Activated CD4-positive, alpha-beta memory T cell treated with anti-CD3 and anti-CD28 coated beads for 36 hours (primary cell): ENCODE results near the gene NYNRIN. TPM values are rescaled to one million over a fixed set of nuclear protein-coding genes. Genes with fewer than 3 reads are reported as not detected.

Experiments
- CTCF ChIA-PET: fragments of 350-600 bp; sonication (Branson Sonifier 250); formaldehyde crosslinking; loops from one replicate; lab custom pipeline; 2021; ENCODE audit warnings: antibody characterized with exemption, inconsistent platforms; lab: Charles Lee
- POLR2A ChIA-PET: fragments of 350-600 bp; sonication (Branson Sonifier 250); formaldehyde crosslinking; loops from one replicate; lab custom pipeline; 2021; ENCODE audit warnings: antibody characterized with exemption; lab: Charles Lee
- DNase-seq: peaks from one replicate; pipeline ENCODE4 v3.0.0-alpha.2; 2020
- H3K27ac Mint-ChIP-seq: one replicate; pipeline ENCODE4 v1.8.0; 2021; ENCODE audit warnings: mixed read lengths
- H3K27me3 Mint-ChIP-seq: one replicate; pipeline ENCODE4 v1.8.0; 2021; ENCODE audit warnings: mixed read lengths
- H3K36me3 Mint-ChIP-seq: one replicate; pipeline ENCODE4 v1.8.0; 2021; ENCODE audit warnings: mixed read lengths
- H3K4me1 Mint-ChIP-seq: one replicate; pipeline ENCODE4 v1.8.0; 2021; ENCODE audit warnings: low read depth, mixed read lengths
- H3K4me3 Mint-ChIP-seq: one replicate; pipeline ENCODE4 v1.8.0; 2021; ENCODE audit warnings: mild to moderate bottlenecking, mixed read lengths
- H3K9me3 Mint-ChIP-seq: one replicate; pipeline ENCODE4 v1.8.0; 2021; ENCODE audit warnings: mixed read lengths
- intact Hi-C: fragments of 100-400 bp; cut with micrococcal nuclease; formaldehyde crosslinking; loops from one replicate; pipeline ENCODE4 v1.15.1; 2023
- total RNA-seq, 2 experiments: library from RNA; stranded (reverse); gene quantifications; one replicate each; pipeline ENCODE4 v1.2.3, GENCODE V29; 2021

Gene NYNRIN
- total RNA-seq, 2 experiments from 2014 or later = 0.02 to 0.22 TPM

GRCh38 chr14:24465805-24466204 is 67.0 kb downstream of the NYNRIN start:
- H3K27ac Mint-ChIP-seq = no peak overlapping the region
- peaks cover 25% of the 10 kb centered on the region for H3K4me1 Mint-ChIP-seq
- H3K9me3 Mint-ChIP-seq = peaks cover 4% of the 10 kb centered on the region
- intact Hi-C loops = no loop called here
- no peak overlapping the region for H3K4me3 Mint-ChIP-seq
- POLR2A ChIA-PET = no interaction called here
- H3K27me3 Mint-ChIP-seq = no peaks in the 10 kb centered on the region
- CTCF ChIA-PET = no interaction called here
- no peaks in the 10 kb centered on the region for H3K36me3 Mint-ChIP-seq
- DNase-seq = no peak

Other genes with a start within 250 kb of the NYNRIN start
- gene IRF9, start 237.7 kb upstream of the NYNRIN start, total RNA-seq = 100 to 1,000 TPM; 158 to 172 TPM
- gene REC8, start 226.9 kb upstream of the NYNRIN start, total RNA-seq = 10 to 100 TPM; 24.9 to 27.9 TPM
- 10 to 100 TPM; 69.5 to 72.6 TPM for gene IPO4, start 210.2 kb upstream of the NYNRIN start, total RNA-seq
- 10 to 100 TPM; 23.7 to 26.7 TPM for gene TM9SF1, start 203.6 kb upstream of the NYNRIN start, total RNA-seq
- under 1 TPM in 1 of 2 experiments, not detected in 1; 0.50 TPM for gene TSSK4, start 193.3 kb upstream of the NYNRIN start, total RNA-seq
- gene CHMP4A, start 185.5 kb upstream of the NYNRIN start, total RNA-seq = 10 to 100 TPM; 79.0 to 84.6 TPM
- gene MDP1, start 182.9 kb upstream of the NYNRIN start, total RNA-seq = 10 to 100 TPM; 14.2 to 15.8 TPM
- 100 to 1,000 TPM; 202 to 213 TPM for gene NEDD8, start 166.6 kb upstream of the NYNRIN start, total RNA-seq
- 10 to 100 TPM; 56.9 to 64.6 TPM for gene GMPR2, start 166.1 kb upstream of the NYNRIN start, total RNA-seq
- gene TINF2, start 156.4 kb upstream of the NYNRIN start, total RNA-seq = 100 to 1,000 TPM in 1 of 2 experiments, 10 to 100 TPM in 1; 94.9 to 101 TPM
- gene TGM1, start 135.8 kb upstream of the NYNRIN start, total RNA-seq = 1 to 10 TPM; 3.7 to 4.5 TPM
- gene RABGGTA, start 127.4 kb upstream of the NYNRIN start, total RNA-seq = 10 to 100 TPM; 39.5 to 40.6 TPM
- 10 to 100 TPM; 14.7 to 14.9 TPM for gene DHRS1, start 99.2 kb upstream of the NYNRIN start, total RNA-seq
- 10 to 100 TPM; 30.7 to 30.9 TPM for gene NOP9, start 99.2 kb upstream of the NYNRIN start, total RNA-seq
- gene CIDEB, start 91.0 kb upstream of the NYNRIN start, total RNA-seq = 10 to 100 TPM; 22.6 to 25.8 TPM
- gene LTB4R2, start 88.9 kb upstream of the NYNRIN start, total RNA-seq = 1 to 10 TPM; 9.4 to 9.6 TPM
- gene LTB4R, start 87.5 kb upstream of the NYNRIN start, total RNA-seq = 10 to 100 TPM; 15.4 to 16.7 TPM
- gene ADCY4, start 63.9 kb upstream of the NYNRIN start, total RNA-seq = 1 to 10 TPM; 1.6 to 2.4 TPM
- gene RIPK3, start 59.0 kb upstream of the NYNRIN start, total RNA-seq = 10 to 100 TPM; 11.0 to 11.8 TPM
- not detected for gene NFATC4, start 30.8 kb upstream of the NYNRIN start, total RNA-seq
- gene CBLN3, start 30.7 kb downstream of the NYNRIN start, total RNA-seq = 1 to 10 TPM; 8.6 to 9.3 TPM
- gene KHNYN, start 31.0 kb downstream of the NYNRIN start, total RNA-seq = 10 to 100 TPM; 62.5 to 62.9 TPM
- gene SDR39U1, start 43.8 kb downstream of the NYNRIN start, total RNA-seq = 10 to 100 TPM; 36.2 to 43.8 TPM
- gene CMA1, start 109.3 kb downstream of the NYNRIN start, total RNA-seq = not detected
- not detected for gene CTSG, start 177.2 kb downstream of the NYNRIN start, total RNA-seq
- gene GZMH, start 210.7 kb downstream of the NYNRIN start, total RNA-seq = 10 to 100 TPM; 65.6 to 67.9 TPM
- gene GZMB, start 235.2 kb downstream of the NYNRIN start, total RNA-seq = 1,000 to 10,000 TPM; 2,258 to 2,294 TPM